GM11168 (cell line): ENCODE data around the gene BRD9.
"Not testable (repeated sequence)": the region's sequence is repeated elsewhere in the genome, so short reads cannot be mapped to it uniquely, and the experiment has no call there.

Experiments used
- in situ Hi-C: fragments of 300-500 bp; cut with MboI; formaldehyde crosslinking; loops from one replicate; pipeline ENCODE4 v1.12.0; 2022; ENCODE audit warnings: low sequenced_read_pairs; ENCODE audit not compliant: unreplicated experiment

Gene BRD9

DNA sequence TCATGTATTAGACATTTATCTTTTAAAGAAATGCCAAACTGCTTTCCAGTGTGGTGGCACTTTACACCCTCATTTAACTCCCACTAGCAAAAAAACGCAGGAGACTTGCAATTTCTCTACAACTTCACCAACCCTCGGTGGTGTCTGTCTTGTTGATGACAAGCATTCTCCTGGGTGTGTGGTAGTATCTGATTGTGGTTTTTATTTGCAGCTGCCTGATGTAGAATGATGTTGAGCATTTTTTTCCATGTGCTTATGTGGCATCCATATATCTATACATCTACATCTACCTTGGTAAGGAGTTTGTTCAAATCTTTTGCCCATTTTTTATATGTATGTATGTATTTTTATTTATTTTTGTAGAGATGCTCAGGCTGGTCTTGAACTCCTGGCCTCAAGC, 58.6 kb downstream of the BRD9 start:
- in situ Hi-C loops = not testable (repeated sequence)

DNA sequence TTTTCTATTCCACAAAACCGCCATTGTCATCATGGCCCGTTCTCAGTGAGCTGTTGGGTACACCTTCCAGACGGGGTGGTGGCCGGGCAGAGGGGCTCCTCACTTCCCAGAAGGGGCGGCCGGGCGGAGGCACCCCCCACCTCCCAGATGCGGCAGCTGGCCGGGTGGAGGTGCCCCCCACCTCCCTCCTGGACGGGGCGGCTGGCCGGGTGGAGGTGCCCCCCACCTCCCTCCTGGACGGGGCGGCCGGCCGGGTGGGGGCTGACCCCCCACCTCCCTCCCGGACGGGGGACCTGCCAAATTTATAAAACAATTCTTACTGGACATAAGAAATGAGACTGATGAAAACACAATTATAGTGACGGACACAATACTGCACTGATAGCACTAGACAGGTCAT, 64.4 kb downstream of the BRD9 start:
- in situ Hi-C loops = not testable (repeated sequence)

DNA sequence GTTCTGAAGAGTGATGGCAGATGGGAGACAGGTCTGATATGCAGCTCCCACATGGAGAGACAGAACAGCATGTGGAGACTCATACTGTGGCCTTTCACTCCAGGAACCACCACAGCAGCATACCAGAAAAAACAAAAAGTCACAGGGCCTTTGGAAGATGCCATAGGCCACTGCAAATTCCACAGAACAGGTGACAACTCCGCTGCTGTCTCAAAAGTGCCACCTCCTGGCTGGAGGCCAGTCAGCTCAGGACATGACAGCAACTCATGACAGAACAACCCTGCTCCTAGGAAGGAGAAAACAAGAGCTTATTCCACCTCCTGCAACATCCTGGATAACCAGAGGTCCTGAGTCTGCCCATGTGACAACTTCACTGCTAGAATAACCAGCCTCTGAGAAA, 67.1 kb downstream of the BRD9 start:
- in situ Hi-C loops = not testable (repeated sequence)

DNA sequence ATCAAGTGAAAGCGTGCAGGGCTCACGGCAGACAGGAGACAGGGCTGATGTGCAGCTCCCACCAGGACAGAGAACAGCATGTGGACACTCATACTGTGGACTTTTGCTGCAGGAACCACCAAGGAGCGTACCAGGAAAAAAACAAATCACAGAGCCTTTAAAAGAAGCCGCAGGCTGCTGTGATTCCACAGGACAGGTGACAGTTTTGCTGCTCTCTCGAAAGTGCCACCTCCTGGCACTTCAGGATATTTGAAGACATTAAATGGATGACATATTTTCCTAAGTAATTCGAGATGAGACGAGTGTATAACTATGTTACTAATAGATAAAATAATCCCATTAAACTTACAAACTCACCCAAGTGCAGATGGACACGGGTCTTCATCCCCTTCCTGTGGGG, 71.1 kb downstream of the BRD9 start:
- in situ Hi-C loops = no loop called here

DNA sequence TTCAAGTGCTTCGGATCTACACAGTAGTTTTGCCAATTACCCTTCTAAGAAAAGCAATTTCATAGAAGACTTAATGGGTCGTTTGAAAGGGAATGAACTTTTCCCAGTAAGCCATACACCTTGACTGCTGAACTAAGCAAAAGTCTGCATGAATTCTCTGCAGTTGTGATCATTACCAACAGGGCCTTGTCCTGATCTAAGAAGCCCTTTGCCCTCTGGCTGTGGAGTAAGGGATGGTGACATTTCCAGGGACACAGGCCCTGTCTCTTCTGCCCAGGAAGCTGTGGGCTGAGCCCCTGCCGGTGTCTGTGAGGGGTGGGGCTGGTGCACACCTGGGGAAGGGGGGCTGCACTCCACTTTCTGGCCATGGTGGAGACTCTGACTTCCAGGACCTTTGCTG, 72.4 kb downstream of the BRD9 start:
- in situ Hi-C loops = no loop called here

DNA sequence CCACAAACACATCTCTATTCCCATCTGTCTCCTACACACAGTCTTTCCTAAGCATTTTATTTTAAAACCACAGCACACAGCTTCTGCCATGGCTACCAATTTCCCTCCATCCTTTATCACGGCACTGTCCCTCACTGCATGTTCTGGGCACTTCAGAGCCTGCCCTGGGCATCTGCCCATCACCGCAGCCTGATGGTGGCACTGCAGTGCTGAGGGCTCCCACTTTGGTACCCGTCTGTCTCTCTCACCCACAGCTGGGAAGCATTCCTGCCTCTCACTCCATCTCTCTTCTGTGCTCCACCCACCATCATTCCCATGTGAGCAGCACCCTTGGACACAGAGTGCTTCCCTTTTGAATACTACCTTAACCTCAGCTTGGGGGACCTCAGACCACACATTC, 73.5 kb downstream of the BRD9 start:
- in situ Hi-C loops = no loop called here

DNA sequence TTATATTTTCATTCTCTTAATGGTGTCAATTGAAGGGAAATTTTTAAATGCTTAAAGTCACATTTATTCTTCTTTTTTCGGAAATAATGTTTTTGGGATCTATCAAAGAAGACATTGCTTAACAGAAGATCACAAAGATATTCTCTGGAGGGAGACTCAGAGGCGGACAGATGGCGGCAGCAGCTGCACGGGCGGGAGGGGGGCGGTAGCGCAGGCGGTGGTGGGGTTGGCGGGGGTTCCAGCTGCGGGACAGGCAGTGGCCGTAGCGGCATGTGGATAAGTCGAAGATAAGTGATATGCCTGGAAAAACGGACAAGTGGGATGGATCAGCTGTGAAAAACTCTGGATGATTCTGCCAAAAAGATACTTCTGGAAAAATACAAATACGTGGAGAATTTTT, 76.4 kb downstream of the BRD9 start:
- in situ Hi-C loops = no loop called here

DNA sequence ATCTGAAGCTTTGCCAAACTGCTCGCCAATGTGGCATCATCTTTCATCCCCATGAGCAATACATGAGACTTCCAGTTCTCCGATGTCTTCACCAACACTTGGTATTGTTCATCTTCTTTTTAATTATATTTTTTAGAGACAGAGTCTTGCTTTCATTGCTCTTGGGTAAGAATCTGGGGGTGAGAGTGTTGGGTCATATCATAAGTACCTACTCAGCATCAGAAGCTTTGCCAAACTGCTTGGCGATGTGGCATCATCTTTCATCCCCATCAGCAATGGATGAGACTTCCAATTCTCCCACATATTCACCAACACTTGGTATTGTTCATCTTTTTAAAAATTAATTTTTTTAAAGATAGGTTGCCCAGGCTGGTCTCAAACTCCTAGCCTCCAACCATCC, 77.2 kb downstream of the BRD9 start:
- in situ Hi-C loops = no loop called here
